Prostate gland (tissue), 2 donors: ENCODE results near the gene LHPP.

Experiments
- POLR2AphosphoS5 ChIP-seq: sonication (generic); formaldehyde crosslinking; IDR thresholded peaks from one replicate; pipeline ENCODE4 v1.6.1; 2017; ENCODE audit warnings: antibody characterized with exemption
- TF ChIP-seq, protein P1 (sequence below), 4 experiments: fragments of 200-600 bp in 2 of 4; fragments of 450-650 bp in 2 of 4; sonication (generic) in 2 of 4; IDR thresholded peaks; 1 replicate in 3 of 4; 2 replicates in 1 of 4; pipeline ENCODE4 v1.5.1; 2016 to 2019; ENCODE audit warnings: antibody characterized with exemption in 4 of 4, mild to moderate bottlenecking in 2 of 4, moderate library complexity in 2 of 4

DNA sequence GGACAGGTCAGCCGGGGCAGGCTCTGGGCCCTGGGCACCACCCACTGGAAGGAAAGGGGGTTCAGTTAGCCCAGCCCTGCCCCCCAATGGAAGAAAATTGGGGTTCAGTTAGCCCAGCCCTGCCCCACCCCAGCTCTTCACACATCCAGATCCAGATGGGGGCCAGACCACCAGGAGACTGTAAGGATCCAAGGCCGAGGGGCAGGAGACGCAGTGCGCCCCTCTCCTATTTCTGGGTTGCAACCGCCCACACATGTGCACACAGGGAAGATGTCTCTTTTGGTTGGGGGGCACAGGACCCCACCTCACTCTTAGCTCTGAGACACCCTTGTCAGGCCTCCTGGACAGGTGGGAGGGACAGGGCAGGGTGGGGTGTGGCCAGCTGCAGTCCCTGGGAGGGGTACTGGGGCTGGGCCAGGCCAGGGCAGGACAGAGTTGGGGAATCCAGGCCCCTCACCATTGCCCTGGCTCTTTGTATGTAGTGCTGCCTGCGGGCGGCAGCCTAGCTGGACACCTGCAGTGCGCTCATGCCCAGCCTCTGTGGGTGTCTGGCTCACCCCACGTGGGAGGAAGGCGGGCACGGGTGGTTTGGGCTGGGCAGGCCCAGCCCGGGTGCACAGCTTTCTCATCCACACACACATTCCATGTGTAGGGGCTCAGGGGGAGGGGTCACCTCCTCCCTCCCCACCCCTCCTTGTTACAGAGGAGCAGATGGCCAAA is 141.2 kb downstream of the LHPP start:
- TF ChIP-seq, protein P1, sequence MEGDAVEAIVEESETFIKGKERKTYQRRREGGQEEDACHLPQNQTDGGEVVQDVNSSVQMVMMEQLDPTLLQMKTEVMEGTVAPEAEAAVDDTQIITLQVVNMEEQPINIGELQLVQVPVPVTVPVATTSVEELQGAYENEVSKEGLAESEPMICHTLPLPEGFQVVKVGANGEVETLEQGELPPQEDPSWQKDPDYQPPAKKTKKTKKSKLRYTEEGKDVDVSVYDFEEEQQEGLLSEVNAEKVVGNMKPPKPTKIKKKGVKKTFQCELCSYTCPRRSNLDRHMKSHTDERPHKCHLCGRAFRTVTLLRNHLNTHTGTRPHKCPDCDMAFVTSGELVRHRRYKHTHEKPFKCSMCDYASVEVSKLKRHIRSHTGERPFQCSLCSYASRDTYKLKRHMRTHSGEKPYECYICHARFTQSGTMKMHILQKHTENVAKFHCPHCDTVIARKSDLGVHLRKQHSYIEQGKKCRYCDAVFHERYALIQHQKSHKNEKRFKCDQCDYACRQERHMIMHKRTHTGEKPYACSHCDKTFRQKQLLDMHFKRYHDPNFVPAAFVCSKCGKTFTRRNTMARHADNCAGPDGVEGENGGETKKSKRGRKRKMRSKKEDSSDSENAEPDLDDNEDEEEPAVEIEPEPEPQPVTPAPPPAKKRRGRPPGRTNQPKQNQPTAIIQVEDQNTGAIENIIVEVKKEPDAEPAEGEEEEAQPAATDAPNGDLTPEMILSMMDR (IDR thresholded peaks at IDR 0.05) = no peak
- TF ChIP-seq POLR2AphosphoS5 = no peak
